H1 (cell line): ENCODE data around the gene C15orf61. TPM values are rescaled to one million over a fixed set of nuclear protein-coding genes. Genes with fewer than 3 reads are reported as not detected.

Experiments used
- CTCF ChIA-PET: fragments of 300-600 bp; sonication (Branson Sonifier 250); formaldehyde crosslinking; loops from one replicate; lab custom pipeline; 2021; ENCODE audit not compliant: partially characterized antibody; lab: Charles Lee
- POLR2A ChIA-PET: fragments of 300-600 bp; sonication (Branson Sonifier 250); formaldehyde crosslinking; loops from one replicate; lab custom pipeline; 2021; ENCODE audit warnings: inconsistent platforms; ENCODE audit not compliant: partially characterized antibody; lab: Charles Lee
- DNase-seq, 2 experiments: peaks; one replicate each; pipeline versions ENCODE4 v3.0.0 to v3.0.0-alpha.2; 2010 to 2022; ENCODE audit warnings: low spot score in 2 of 2, low read depth in 1 of 2, mixed read lengths in 1 of 2
- FAIRE-seq: peaks from 2 replicates; lab custom pipeline; 2011; peaks lifted over from hg19 to GRCh38; lab: Jason Lieb, UNC
- H2AFZ ChIP-seq: 2 replicates; pipeline ENCODE4 v1.8.1; 2012; ENCODE audit warnings: low read length, inconsistent platforms
- H2AK5ac ChIP-seq: 2 replicates; pipeline ENCODE4 v1.6.1; 2013; ENCODE audit warnings: low read depth, low read length
- H2BK120ac ChIP-seq: replicated peaks from 2 replicates; pipeline ENCODE3; 2013; ENCODE audit warnings: low read depth, low read length, inconsistent platforms
- H2BK12ac ChIP-seq: 2 replicates; pipeline ENCODE4 v1.6.1; 2013; ENCODE audit warnings: low read depth, low read length
- H2BK15ac ChIP-seq: 2 replicates; pipeline ENCODE4 v1.6.1; 2013; ENCODE audit warnings: low read length
- H2BK20ac ChIP-seq: 2 replicates; pipeline ENCODE4 v1.6.1; 2013; ENCODE audit warnings: low read length
- H2BK5ac ChIP-seq: 2 replicates; pipeline ENCODE4 v1.6.1; 2013; ENCODE audit warnings: low read depth, low read length
- H3K14ac ChIP-seq: 2 replicates; pipeline ENCODE4 v1.6.1; 2013; ENCODE audit warnings: inconsistent platforms; ENCODE audit not compliant: insufficient read length
- H3K18ac ChIP-seq: 2 replicates; pipeline ENCODE4 v1.6.1; 2013; ENCODE audit warnings: low read length; ENCODE audit errors: extremely low read depth
- H3K23ac ChIP-seq: 2 replicates; pipeline ENCODE4 v1.6.1; 2013; ENCODE audit warnings: inconsistent platforms; ENCODE audit not compliant: insufficient read length
- H3K23me2 ChIP-seq: 2 replicates; pipeline ENCODE4 v1.6.1; 2013; ENCODE audit warnings: low read depth, low read length
- H3K27ac ChIP-seq: 2 replicates; pipeline ENCODE4 v1.6.1; 2011; ENCODE audit warnings: low read depth, low read length, inconsistent platforms
- H3K27me3 ChIP-seq, 4 experiments: replicated peaks in 1 of 4; 1 replicate in 1 of 4; 2 replicates in 3 of 4; pipeline versions ENCODE4 v1.6.1 to v1.8.1; 2011 to 2013; ENCODE audit warnings: low read length in 3 of 4, mild to moderate bottlenecking in 3 of 4, inconsistent platforms in 2 of 4, mixed read lengths in 2 of 4, moderate library complexity in 1 of 4; ENCODE audit not compliant: control insufficient read depth in 3 of 4, insufficient read depth in 3 of 4; ENCODE audit errors: extremely low read depth in 1 of 4
- H3K36me3 ChIP-seq, 4 experiments: 2 replicates each; pipeline versions ENCODE4 v1.6.1 to v1.8.1; 2011 to 2013; ENCODE audit warnings: mild to moderate bottlenecking in 4 of 4, low read length in 3 of 4, moderate library complexity in 2 of 4, control low read depth in 1 of 4, inconsistent platforms in 1 of 4; ENCODE audit not compliant: insufficient read depth in 4 of 4, control insufficient read depth in 2 of 4
- H3K4ac ChIP-seq: replicated peaks from 2 replicates; pipeline ENCODE3; 2013; ENCODE audit warnings: low read length, low read depth, mixed read lengths, inconsistent platforms; ENCODE audit not compliant: insufficient read length
- H3K4me1 ChIP-seq, 4 experiments: replicated peaks in 1 of 4; 1 replicate in 1 of 4; 2 replicates in 3 of 4; pipeline versions ENCODE4 v1.6.1 to v1.8.1; 2011 to 2013; ENCODE audit warnings: low read length in 3 of 4, inconsistent platforms in 2 of 4, mixed read lengths in 1 of 4; ENCODE audit not compliant: insufficient read depth in 4 of 4, control insufficient read depth in 3 of 4
- H3K4me2 ChIP-seq, 2 experiments: 2 replicates each; pipeline versions ENCODE4 v1.6.1 to v1.8.1; 2011 to 2013; ENCODE audit warnings: low read depth in 2 of 2, low read length in 2 of 2, control low read depth in 1 of 2, inconsistent platforms in 1 of 2, mild to moderate bottlenecking in 1 of 2; ENCODE audit not compliant: insufficient read depth in 1 of 2
- H3K4me3 ChIP-seq, 4 experiments: fragments of 200-600, 300-600 bp in 1 of 4; sonication (generic), shearing (Covaris generic), sonication (Bioruptor Twin) in 1 of 4; 2 replicates each; pipeline versions ENCODE4 v1.5.1 to v1.8.1; 2011 to 2016; ENCODE audit warnings: low read length in 4 of 4, low read depth in 3 of 4, control low read depth in 2 of 4, inconsistent platforms in 2 of 4, mild to moderate bottlenecking in 2 of 4, mixed read lengths in 1 of 4, moderate library complexity in 1 of 4; ENCODE audit not compliant: insufficient read depth in 2 of 4; ENCODE audit errors: extremely low read depth in 1 of 4
- H3K56ac ChIP-seq: replicated peaks from 2 replicates; pipeline ENCODE3; 2013; ENCODE audit warnings: low read depth, mild to moderate bottlenecking, mixed read lengths, low read length, inconsistent platforms; ENCODE audit not compliant: insufficient read length
- H3K79me1 ChIP-seq: 2 replicates; pipeline ENCODE4 v1.6.1; 2013; ENCODE audit warnings: low read depth, low read length, control low read depth
- H3K79me2 ChIP-seq, 2 experiments: 2 replicates each; pipeline versions ENCODE4 v1.6.1 to v1.8.1; 2012 to 2013; ENCODE audit warnings: low read length in 2 of 2, mild to moderate bottlenecking in 2 of 2, inconsistent platforms in 1 of 2; ENCODE audit not compliant: insufficient read depth in 2 of 2, control insufficient read depth in 1 of 2
- H3K9ac ChIP-seq, 4 experiments: replicated peaks in 1 of 4; 1 replicate in 1 of 4; 2 replicates in 3 of 4; pipeline versions ENCODE4 v1.6.1 to v1.8.1; 2011 to 2013; ENCODE audit warnings: low read depth in 3 of 4, low read length in 3 of 4, control low read depth in 2 of 4, mild to moderate bottlenecking in 2 of 4, moderate library complexity in 2 of 4, inconsistent platforms in 1 of 4; ENCODE audit errors: extremely low read depth in 1 of 4
- H3K9me3 ChIP-seq, 2 experiments: 2 replicates each; pipeline versions ENCODE4 v1.6.1 to v1.8.1; 2012 to 2013; ENCODE audit warnings: mild to moderate bottlenecking in 2 of 2, moderate library complexity in 2 of 2, control low read depth in 1 of 2, inconsistent platforms in 1 of 2, low read depth in 1 of 2, low read length in 1 of 2, mixed read lengths in 1 of 2; ENCODE audit not compliant: insufficient read depth in 2 of 2
- H4K20me1 ChIP-seq, 2 experiments: replicated peaks in 1 of 2; 2 replicates each; pipeline versions ENCODE3 to v1.8.1; 2011 to 2013; ENCODE audit warnings: inconsistent platforms in 2 of 2, low read length in 2 of 2, mild to moderate bottlenecking in 1 of 2; ENCODE audit not compliant: insufficient read depth in 2 of 2, control insufficient read depth in 1 of 2
- H4K5ac ChIP-seq: 2 replicates; pipeline ENCODE4 v1.6.1; 2013; ENCODE audit warnings: low read length, low read depth, mixed read lengths, inconsistent platforms; ENCODE audit not compliant: insufficient read length
- H4K8ac ChIP-seq: 2 replicates; pipeline ENCODE4 v1.8.0; 2013; ENCODE audit warnings: mild to moderate bottlenecking, moderate library complexity, low read length, inconsistent platforms; ENCODE audit not compliant: insufficient read depth; ENCODE audit errors: extremely low read depth
- H4K91ac ChIP-seq: replicated peaks from 2 replicates; pipeline ENCODE3; 2013; ENCODE audit warnings: low read length, mixed read lengths, inconsistent platforms; ENCODE audit not compliant: insufficient read length
- FOSL1 ChIP-seq: IDR thresholded peaks from 2 replicates; pipeline ENCODE4 v1.6.1; 2011; ENCODE audit warnings: mild to moderate bottlenecking, low read depth, low read length, moderate library complexity; ENCODE audit not compliant: insufficient read depth
- NRF1 ChIP-seq: IDR thresholded peaks from 2 replicates; pipeline ENCODE4 v1.6.1; 2011; ENCODE audit warnings: mild to moderate bottlenecking, low read depth, low read length, improper control_type of control experiment
- PHF8 ChIP-seq: fragments of 200-600 bp; sonication (generic); conservative IDR thresholded peaks from 2 replicates; pipeline ENCODE4 v1.7.1; 2012; ENCODE audit warnings: low read depth, mild to moderate bottlenecking, inconsistent platforms, low read length, moderate library complexity
- RBBP5 ChIP-seq: IDR thresholded peaks from 2 replicates; pipeline ENCODE4 v1.7.1; 2012; ENCODE audit warnings: low read depth, mild to moderate bottlenecking, inconsistent platforms, low read length, moderate library complexity, borderline replicate concordance
- RXRA ChIP-seq: IDR thresholded peaks from 2 replicates; pipeline ENCODE4 v1.6.1; 2011; ENCODE audit warnings: low read depth, mild to moderate bottlenecking, low read length, moderate library complexity; ENCODE audit not compliant: insufficient read depth
- SAP30 ChIP-seq: fragments of 300-600 bp; sonication (generic); IDR thresholded peaks from 2 replicates; pipeline ENCODE4 v1.7.1; 2012; ENCODE audit warnings: low read length, moderate library complexity, mild to moderate bottlenecking, inconsistent platforms; ENCODE audit not compliant: insufficient read depth, insufficient replicate concordance
- SIX5 ChIP-seq: IDR thresholded peaks from 2 replicates; pipeline ENCODE4 v1.6.1; 2011; ENCODE audit warnings: mild to moderate bottlenecking, low read depth, low read length
- WGBS, 2 experiments: shearing (Covaris generic) in 1 of 2; methylation state at CpG; one replicate each; pipeline versions ENCODE4 v1.1.6 to v1.1.7; 2013 to 2015; ENCODE audit warnings: low lambda C conversion rate in 2 of 2, mixed read lengths in 2 of 2, inconsistent platforms in 1 of 2, low coverage in 1 of 2, missing lambda C conversion rate in 1 of 2; ENCODE audit not compliant: insufficient replicate concordance in 2 of 2, insufficient coverage in 1 of 2, insufficient read length in 1 of 2; ENCODE audit errors: extremely low coverage in 1 of 2, missing lambda C conversion rate in 1 of 2; 5-methylcytosine and 5-hydroxymethylcytosine counted together
- polyA plus RNA-seq, 7 experiments: library from polyadenylated mRNA; depleted of rRNA in 3 of 7; stranded (reverse) in 5 of 7; unstranded in 2 of 7; fragments of >200 nt in 5 of 7; fragments of 200-250 nt in 2 of 7; gene quantifications; 1 replicate in 5 of 7; 2 replicates in 1 of 7; 4 replicates in 1 of 7; pipeline versions ENCODE4 v1.2.1 to v1.2.3, GENCODE V29; 2011 to 2013; ENCODE audit warnings: missing spikeins in 2 of 7, mixed read lengths in 2 of 7
- total RNA-seq: library from RNA; stranded (reverse); fragmentation: NEBNext Ultra II Directional; extraction: Animal tissue kit (Norgen Biotek cat#: 25700); gene quantifications from 2 replicates; pipeline ENCODE4 v1.2.1, GENCODE V29; 2021
- TF ChIP-seq, protein P1 (sequence below): IDR thresholded peaks from 2 replicates; pipeline ENCODE4 v1.6.1; 2011; ENCODE audit warnings: low read depth, mild to moderate bottlenecking, low read length; ENCODE audit not compliant: insufficient read depth

The C15orf61 gene
- total and polyA plus RNA-seq, 2 of the 8 experiments (the other 6 are each of a cell fraction or from before 2014, with no cell fraction given), result 1.7 to 2.0 TPM

DNA sequence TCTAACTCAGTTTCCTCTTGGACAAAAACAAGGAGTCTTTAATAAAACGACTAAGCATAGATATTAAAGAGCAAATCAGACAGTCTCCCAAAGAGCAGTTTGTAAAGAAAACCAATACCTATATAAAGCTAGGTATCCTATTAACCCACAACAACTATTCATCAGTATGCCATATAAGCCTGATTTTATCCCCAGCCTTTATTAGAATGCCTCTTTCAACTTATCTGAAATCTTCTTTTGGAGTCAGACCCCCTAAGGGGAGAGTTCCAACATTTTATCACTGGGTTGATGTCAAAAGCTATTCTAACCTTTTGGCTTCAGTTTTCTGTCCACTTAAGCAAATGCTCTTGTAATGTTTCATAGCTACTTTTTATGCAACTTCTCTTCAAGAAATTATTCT, 39.4 kb downstream of the C15orf61 start:
- no peak overlapping the region for H3K27ac ChIP-seq
- no peak overlapping the region for H3K4me2 ChIP-seq
- no peak overlapping the region for H2BK20ac ChIP-seq
- H3K18ac ChIP-seq, result no peak overlapping the region
- H3K4ac ChIP-seq, result no peak overlapping the region
- no peaks in the 10 kb centered on the region for H4K20me1 ChIP-seq
- H2BK12ac ChIP-seq, result no peak overlapping the region
- no peak overlapping the region for H3K23ac ChIP-seq
- H4K91ac ChIP-seq, result no peak overlapping the region
- no peaks in the 10 kb centered on the region for H3K79me2 ChIP-seq
- no peak for DNase-seq
- no peaks in the 10 kb centered on the region for H3K27me3 ChIP-seq
- no peaks in the 10 kb centered on the region for H3K9me3 ChIP-seq
- H2BK120ac ChIP-seq, result no peak overlapping the region
- no peak overlapping the region for H3K9ac ChIP-seq
- no peak overlapping the region for H4K5ac ChIP-seq
- no peak overlapping the region for H2BK5ac ChIP-seq
- WGBS, 2 experiments, result 93% methylated on average over 1 of the region's 1 CpG; no CpG with 5 or more reads in 1 of the 2 experiments
- peaks cover 0 to 6% (median 4%) of the 10 kb centered on the region in 4 experiments; a peak in 5 of 7 replicates for H3K4me1 ChIP-seq
- H4K8ac ChIP-seq, result no peak overlapping the region
- FAIRE-seq, result no peak
- no peak overlapping the region for H2BK15ac ChIP-seq
- H3K14ac ChIP-seq, result no peak overlapping the region
- no peaks in the 10 kb centered on the region for H3K36me3 ChIP-seq
- no peak overlapping the region for H2AK5ac ChIP-seq
- no peak overlapping the region for H3K56ac ChIP-seq
- CTCF ChIA-PET, result interaction anchor here (1.1 to 1.9 kb wide), 3 partner anchors 12 to 39 kb away, joined by 3 to 7 read pairs (median 3); no protein-coding TSS in a partner anchor
- POLR2A ChIA-PET, result no interaction called here
- H3K23me2 ChIP-seq, result no peaks in the 10 kb centered on the region
- TF ChIP-seq RXRA (no peak), SIX5 (no peak), RBBP5 (no peak), SAP30 (no peak), NRF1 (no peak), FOSL1 (no peak), PHF8 (no peak)
- TF ChIP-seq, protein P1, sequence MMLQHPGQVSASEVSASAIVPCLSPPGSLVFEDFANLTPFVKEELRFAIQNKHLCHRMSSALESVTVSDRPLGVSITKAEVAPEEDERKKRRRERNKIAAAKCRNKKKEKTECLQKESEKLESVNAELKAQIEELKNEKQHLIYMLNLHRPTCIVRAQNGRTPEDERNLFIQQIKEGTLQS, result no peak
- H3K79me1 ChIP-seq, result no peaks in the 10 kb centered on the region
- no peak overlapping the region for H3K4me3 ChIP-seq
- H2AFZ ChIP-seq, result no peak overlapping the region
